Astrocyte of the cerebellum (primary cell): Measurements from ENCODE around the gene NRL.

Experiments
- DNase-seq: peaks from one replicate; pipeline ENCODE4 v3.0.0-alpha.2; 2011; ENCODE audit warnings: low read depth
- H3K4me3 ChIP-seq: 2 replicates; pipeline ENCODE4 v1.5.1; 2011; ENCODE audit warnings: mild to moderate bottlenecking, low read depth, low read length, moderate library complexity
- CTCF ChIP-seq: IDR thresholded peaks from 2 replicates; pipeline ENCODE4 v1.5.1; 2012; ENCODE audit warnings: low read length, low read depth, moderate library complexity, mild to moderate bottlenecking; ENCODE audit errors: missing control alignments
- in situ Hi-C: cut with HindIII; loops from 2 replicates; pipeline ENCODE4 v1.10.0; 2017; ENCODE audit warnings: low sequenced_read_pairs

NRL gene

GRCh38 chr14:24126939-24127338 is 12.2 kb upstream of the NRL start:
- in situ Hi-C loops, result no loop called here
- DNase-seq, result no peak
- H3K4me3 ChIP-seq, result no peak overlapping the region

GRCh38 chr14:24123424-24124417 is 9.0 kb upstream of the NRL start:
- TF ChIP-seq CTCF, result no peak
- H3K4me3 ChIP-seq, result no peak overlapping the region
- in situ Hi-C loops, result no loop called here
- no peak for DNase-seq

More at GRCh38 chr14:24126939-24127338, 12.2 kb upstream of the NRL start:
- TF ChIP-seq CTCF, result no peak

GRCh38 chr14:24122898-24123297 is 8.1 kb upstream of the NRL start:
- no peak for DNase-seq
- no peak overlapping the region for H3K4me3 ChIP-seq
- in situ Hi-C loops, result no loop called here
- no peak for TF ChIP-seq CTCF

- no peak for DNase-seq
- TF ChIP-seq CTCF, result no peak
- in situ Hi-C loops, result no loop called here
- no peak overlapping the region for H3K4me3 ChIP-seq
These were observed 7.7 kb upstream of the NRL start for GRCh38 chr14:24122416-24122815.

GRCh38 chr14:24121210-24121609 is 6.5 kb upstream of the NRL start:
- DNase-seq, result no peak
- no peak overlapping the region for H3K4me3 ChIP-seq
- in situ Hi-C loops, result no loop called here
- no peak for TF ChIP-seq CTCF

- no peak for TF ChIP-seq CTCF
These were observed 4.9 kb upstream of the NRL start for GRCh38 chr14:24119691-24120090.

More at GRCh38 chr14:24119691-24120090, 4.9 kb upstream of the NRL start:
- no peak overlapping the region for H3K4me3 ChIP-seq
- no peak for DNase-seq
- in situ Hi-C loops, result no loop called here
